Suprapubic skin (tissue), 4 donors: ENCODE data around the gene ELK4. TPM values are rescaled to one million over a fixed set of nuclear protein-coding genes. Genes with fewer than 3 reads are reported as not detected.

Source experiments
- DNase-seq, 2 donors: peaks; one replicate each; pipeline ENCODE4 v3.0.0-alpha.2; 2019; ENCODE audit warnings: low spot score in 2 of 2
- H3K27ac ChIP-seq: fragments of 200-600 bp; sonication (generic); one replicate; pipeline ENCODE4 v1.5.1; 2019
- H3K27me3 ChIP-seq: fragments of 200-600 bp; sonication (generic); one replicate; pipeline ENCODE4 v1.5.1; 2019
- H3K36me3 ChIP-seq: fragments of 200-600 bp; sonication (generic); one replicate; pipeline ENCODE4 v1.5.1; 2019
- H3K4me1 ChIP-seq: fragments of 200-600 bp; sonication (generic); one replicate; pipeline ENCODE4 v1.5.1; 2019
- H3K4me3 ChIP-seq: fragments of 200-600 bp; sonication (generic); one replicate; pipeline ENCODE4 v1.5.1; 2019; ENCODE audit warnings: mild to moderate bottlenecking
- H3K9me3 ChIP-seq: fragments of 200-600 bp; sonication (generic); one replicate; pipeline ENCODE4 v1.5.1; 2019
- CTCF ChIP-seq, 2 donors: fragments of 200-600 bp in 1 of 2; fragments of 450-650 bp in 1 of 2; sonication (generic) in 1 of 2; IDR thresholded peaks; one replicate each; pipeline ENCODE4 v1.5.1; 2016 to 2019; ENCODE audit warnings: antibody characterized with exemption in 2 of 2, mild to moderate bottlenecking in 1 of 2, moderate library complexity in 1 of 2
- EP300 ChIP-seq: sonication (generic); formaldehyde crosslinking; IDR thresholded peaks from one replicate; pipeline ENCODE4 v1.6.1; 2017; ENCODE audit warnings: antibody characterized with exemption
- POLR2A ChIP-seq, 2 donors: fragments of 450-650 bp; IDR thresholded peaks; one replicate each; pipeline ENCODE4 v1.6.1; 2017; ENCODE audit warnings: antibody characterized with exemption in 2 of 2, mild to moderate bottlenecking in 2 of 2, moderate library complexity in 2 of 2
- POLR2AphosphoS5 ChIP-seq, 3 donors: sonication (generic); formaldehyde crosslinking; IDR thresholded peaks; one replicate each; pipeline ENCODE4 v1.6.1; 2017; ENCODE audit warnings: antibody characterized with exemption in 3 of 3
- WGBS: methylation state at CpG from one replicate; pipeline ENCODE4 v1.1.5; 2018; 5-methylcytosine and 5-hydroxymethylcytosine counted together
- total RNA-seq, 4 donors: library from RNA; depleted of rRNA; stranded (reverse); fragments of >200 nt; gene quantifications; one replicate each; pipeline ENCODE4 v1.1.0, GENCODE V29; 2016

The ELK4 gene
- total RNA-seq, 4 donors from 2014 or later = 30.9 to 52.6 (median 43.8) TPM

GRCh38 chr1:205591522-205592351 is 40.1 kb downstream of the ELK4 start:
- Histone ChIP-seq H3K4me3 (peak overlapping the region; percentile 30), H3K9me3 (no peaks in the 10 kb centered on the region), H3K27ac (peak overlapping the region; percentile 41), H3K36me3 (no peaks in the 10 kb centered on the region), H3K27me3 (no peaks in the 10 kb centered on the region), H3K4me1 (peaks cover 33% of the 10 kb centered on the region)
- TF ChIP-seq POLR2A (IDR thresholded peaks at IDR 0.05) (no peak), EP300 (no peak), CTCF (IDR thresholded peaks at IDR 0.05) (peak; percentile 98 to 99), POLR2AphosphoS5 (IDR thresholded peaks at IDR 0.05) (peak; percentile 38 to 77 (median 63))
- DNase-seq = peak; percentile 94 to 96
- WGBS = 2% methylated on average over 23 of the region's 40 CpGs

GRCh38 chr1:205590777-205591513 is 40.9 kb downstream of the ELK4 start:
- Histone ChIP-seq H3K27me3 (no peaks in the 10 kb centered on the region), H3K36me3 (no peaks in the 10 kb centered on the region), H3K4me1 (peaks cover 34% of the 10 kb centered on the region), H3K9me3 (no peaks in the 10 kb centered on the region), H3K27ac (no peak overlapping the region), H3K4me3 (no peak overlapping the region)
- no peak for TF ChIP-seq POLR2AphosphoS5 (IDR thresholded peaks at IDR 0.05)
- no peak for TF ChIP-seq POLR2A (IDR thresholded peaks at IDR 0.05)
- no peak for TF ChIP-seq CTCF (IDR thresholded peaks at IDR 0.05)
- no peak for TF ChIP-seq EP300
- no peak for DNase-seq
- WGBS = 67% methylated on average over 9 of the region's 9 CpGs

GRCh38 chr1:205590457-205590768 is 41.4 kb downstream of the ELK4 start:
- Histone ChIP-seq H3K27ac (no peak overlapping the region), H3K4me1 (peaks cover 40% of the 10 kb centered on the region), H3K36me3 (no peaks in the 10 kb centered on the region), H3K9me3 (no peaks in the 10 kb centered on the region), H3K4me3 (no peak overlapping the region), H3K27me3 (no peaks in the 10 kb centered on the region)
- peak in 1 of 2 donors; percentile 52 for DNase-seq
- 60% methylated on average over 5 of the region's 5 CpGs for WGBS
- TF ChIP-seq POLR2A (IDR thresholded peaks at IDR 0.05) (no peak), POLR2AphosphoS5 (IDR thresholded peaks at IDR 0.05) (no peak), CTCF (IDR thresholded peaks at IDR 0.05) (no peak), EP300 (no peak)

- H3K4me3 ChIP-seq = no peak overlapping the region
- H3K4me1 ChIP-seq = peaks cover 35% of the 10 kb centered on the region
- DNase-seq = peak; percentile 40 to 54
- no peaks in the 10 kb centered on the region for H3K36me3 ChIP-seq
- H3K27ac ChIP-seq = no peak overlapping the region
- TF ChIP-seq EP300 (no peak), CTCF (IDR thresholded peaks at IDR 0.05) (no peak), POLR2A (IDR thresholded peaks at IDR 0.05) (no peak), POLR2AphosphoS5 (IDR thresholded peaks at IDR 0.05) (no peak)
- 81% methylated on average over 7 of the region's 7 CpGs for WGBS
- H3K9me3 ChIP-seq = no peaks in the 10 kb centered on the region
- no peaks in the 10 kb centered on the region for H3K27me3 ChIP-seq
Measured at GRCh38 chr1:205589618-205590456, 42.0 kb downstream of the ELK4 start.
